SK-N-SH (cell line): ENCODE measurements around the gene YPEL3. TPM values are rescaled to one million over a fixed set of nuclear protein-coding genes. Genes with fewer than 3 reads are reported as not detected.
A peak's percentile ranks its signal among the peaks of the same experiment; 100 is the strongest.

Experiments used
- CHD2 ChIP-seq: fragments of 150-350 bp; IDR thresholded peaks from 2 replicates; pipeline ENCODE4 v1.6.1; 2018; ENCODE audit warnings: low read length; ENCODE audit not compliant: partially characterized antibody
- ELF1 ChIP-seq: IDR thresholded peaks from 2 replicates; pipeline ENCODE4 v1.4.0; 2012
- EP300 ChIP-seq, 2 experiments: IDR thresholded peaks; 2 replicates each; pipeline versions ENCODE4 v1.4.0 to v1.6.1; 2012; ENCODE audit warnings: borderline replicate concordance in 1 of 2, low read depth in 1 of 2, low read length in 1 of 2
- FOSL2 ChIP-seq: IDR thresholded peaks from 2 replicates; pipeline ENCODE4 v1.4.0; 2012; ENCODE audit warnings: low read depth, mild to moderate bottlenecking, moderate library complexity, borderline replicate concordance
- FOXJ3 ChIP-seq: sonication (generic); formaldehyde crosslinking; IDR thresholded peaks from 2 replicates; pipeline ENCODE4 v1.5.1; 2020; ENCODE audit warnings: mild to moderate bottlenecking, missing genetic modification reagents
- FOXM1 ChIP-seq: IDR thresholded peaks from 2 replicates; pipeline ENCODE4 v1.4.0; 2012; ENCODE audit warnings: low read depth, mild to moderate bottlenecking
- GABPA ChIP-seq: IDR thresholded peaks from 2 replicates; pipeline ENCODE4 v1.4.0; 2012; ENCODE audit warnings: low read depth, mild to moderate bottlenecking
- GATA2 ChIP-seq: sonication (generic); formaldehyde crosslinking; IDR thresholded peaks from 2 replicates; pipeline ENCODE4 v1.5.0; 2020; ENCODE audit warnings: mild to moderate bottlenecking, missing genetic modification reagents
- IRF3 ChIP-seq: fragments of 150-350 bp; IDR thresholded peaks from 2 replicates; pipeline ENCODE4 v1.6.1; 2016; ENCODE audit warnings: mild to moderate bottlenecking, low read depth, low read length
- JUND ChIP-seq: IDR thresholded peaks from 2 replicates; pipeline ENCODE4 v1.4.0; 2012
- MXI1 ChIP-seq: IDR thresholded peaks from 2 replicates; pipeline ENCODE4 v1.6.1; 2012; ENCODE audit warnings: mild to moderate bottlenecking, low read depth, low read length, improper control_type of control experiment
- NFIC ChIP-seq: IDR thresholded peaks from 2 replicates; pipeline ENCODE4 v1.4.0; 2012; ENCODE audit warnings: borderline replicate concordance
- NRF1 ChIP-seq: IDR thresholded peaks from 2 replicates; pipeline ENCODE4 v1.6.1; 2012; ENCODE audit warnings: low read depth, mild to moderate bottlenecking, low read length
- RCOR1 ChIP-seq: fragments of 150-350 bp; IDR thresholded peaks from 2 replicates; pipeline ENCODE4 v1.6.1; 2017; ENCODE audit warnings: antibody characterized with exemption, low read length
- RFX5 ChIP-seq: IDR thresholded peaks from 2 replicates; pipeline ENCODE4 v1.6.1; 2012; ENCODE audit warnings: mild to moderate bottlenecking, improper control_type of control experiment, low read length
- RXRA ChIP-seq: IDR thresholded peaks from 2 replicates; pipeline ENCODE4 v1.4.0; 2012; ENCODE audit warnings: low read depth, mild to moderate bottlenecking, borderline replicate concordance
- SMC3 ChIP-seq: IDR thresholded peaks from 2 replicates; pipeline ENCODE4 v1.6.1; 2012; ENCODE audit warnings: low read depth, low read length, improper control_type of control experiment
- USF1 ChIP-seq: IDR thresholded peaks from 2 replicates; pipeline ENCODE4 v1.4.0; 2012; ENCODE audit warnings: low read depth, borderline replicate concordance
- YY1 ChIP-seq: IDR thresholded peaks from 2 replicates; pipeline ENCODE4 v1.4.0; 2012; ENCODE audit warnings: low read depth, mild to moderate bottlenecking
- ZBTB33 ChIP-seq: IDR thresholded peaks from 2 replicates; pipeline ENCODE4 v1.4.0; 2012; ENCODE audit warnings: low read depth, borderline replicate concordance
- polyA plus RNA-seq, 3 experiments: library from polyadenylated mRNA; depleted of rRNA; stranded (reverse); fragments of >200 nt; gene quantifications; 2 replicates each; pipeline ENCODE4 v1.2.3, GENCODE V29; 2012

Gene YPEL3
- polyA plus RNA-seq, 1 of the 3 experiments (the other 2 are of a cell fraction), result 36.6 TPM

- TF ChIP-seq MXI1, result peak; percentile 60; the same call in 1 of the 2 replicates
- TF ChIP-seq ELF1, result no peak
- no peak for TF ChIP-seq JUND
- no peak for TF ChIP-seq RFX5
- TF ChIP-seq RXRA, result no peak
- TF ChIP-seq SMC3, result peak; percentile 50
- TF ChIP-seq IRF3, result no peak
- TF ChIP-seq NRF1, result no peak
- no peak; the same call in 1 of the 2 replicates for TF ChIP-seq GABPA
- no peak for TF ChIP-seq NFIC
- TF ChIP-seq CHD2, result no peak
- TF ChIP-seq YY1, result no peak
- no peak for TF ChIP-seq FOXJ3
- TF ChIP-seq ZBTB33, result no peak
- no peak for TF ChIP-seq GATA2 (CRISPR knock-in tag)
- no peak; the same call in 1 of the 2 replicates for TF ChIP-seq USF1
- TF ChIP-seq EP300 (IDR thresholded peaks at IDR 0.05; ENCODE audit: borderline replicate concordance in 1 of 2, low read depth in 1 of 2, low read length in 1 of 2), result no peak
- no peak for TF ChIP-seq FOXM1
- peak; percentile 63 for TF ChIP-seq RCOR1
- TF ChIP-seq FOSL2, result no peak
Observed at GRCh38 chr16:30092373-30093010, 3.5 kb downstream of the YPEL3 start (continued).
